Activated naive CD4-positive, alpha-beta T cell treated with anti-CD3 and anti-CD28 coated beads for 36 hours (primary cell): ENCODE measurements around the gene MUC5AC. TPM values are rescaled to one million over a fixed set of nuclear protein-coding genes. Genes with fewer than 3 reads are reported as not detected.

Source experiments
- CTCF ChIA-PET: fragments of 350-600 bp; sonication (Branson Sonifier 250); formaldehyde crosslinking; loops from one replicate; lab custom pipeline; 2021; ENCODE audit warnings: antibody characterized with exemption; lab: Charles Lee
- DNase-seq: peaks from one replicate; pipeline ENCODE4 v3.0.0-alpha.2; 2020
- H3K27ac Mint-ChIP-seq: one replicate; pipeline ENCODE4 v1.8.0; 2021; ENCODE audit warnings: mild to moderate bottlenecking, mixed read lengths
- H3K27me3 Mint-ChIP-seq: one replicate; pipeline ENCODE4 v1.8.0; 2021; ENCODE audit warnings: low read depth, mixed read lengths
- H3K36me3 Mint-ChIP-seq: one replicate; pipeline ENCODE4 v1.8.0; 2021; ENCODE audit warnings: low read depth, mixed read lengths
- H3K4me1 Mint-ChIP-seq: one replicate; pipeline ENCODE4 v1.8.0; 2021; ENCODE audit warnings: low read depth, mixed read lengths
- H3K4me3 Mint-ChIP-seq: one replicate; pipeline ENCODE4 v1.8.0; 2021; ENCODE audit warnings: mild to moderate bottlenecking, moderate library complexity, mixed read lengths
- H3K9me3 Mint-ChIP-seq: one replicate; pipeline ENCODE4 v1.8.0; 2021; ENCODE audit warnings: mixed read lengths
- intact Hi-C: fragments of 100-400 bp; cut with micrococcal nuclease; formaldehyde crosslinking; loops from one replicate; pipeline ENCODE4 v1.15.1; 2023
- total RNA-seq, 2 experiments: library from RNA; stranded (reverse); gene quantifications; one replicate each; pipeline ENCODE4 v1.2.3, GENCODE V29; 2021

Gene MUC5AC
- total RNA-seq, 2 experiments from 2014 or later = not detected

- Mint-ChIP-seq H3K27me3 (peaks cover 7% of the 10 kb centered on the region), H3K4me3 (no peak overlapping the region), H3K27ac (no peak overlapping the region), H3K36me3 (no peaks in the 10 kb centered on the region), H3K9me3 (no peaks in the 10 kb centered on the region), H3K4me1 (no peaks in the 10 kb centered on the region)
- intact Hi-C loops = no loop called here
- CTCF ChIA-PET = no interaction called here
- DNase-seq = peak; percentile 3
These were observed 31.2 kb upstream of the MUC5AC start for GRCh38 chr11:1126491-1126926.

- no peak overlapping the region for H3K4me3 Mint-ChIP-seq
- no peak overlapping the region for H3K27ac Mint-ChIP-seq
- intact Hi-C loops = no loop called here
- H3K36me3 Mint-ChIP-seq = no peaks in the 10 kb centered on the region
- peaks cover 11% of the 10 kb centered on the region for H3K27me3 Mint-ChIP-seq
- DNase-seq = peak; percentile 0
- H3K4me1 Mint-ChIP-seq = no peaks in the 10 kb centered on the region
- CTCF ChIA-PET = no interaction called here
- no peaks in the 10 kb centered on the region for H3K9me3 Mint-ChIP-seq
These were observed 30.7 kb upstream of the MUC5AC start for GRCh38 chr11:1126935-1127663.

GRCh38 chr11:1127664-1128162, 30.0 kb upstream of the MUC5AC start:
- intact Hi-C loops = no loop called here
- H3K27me3 Mint-ChIP-seq = peaks cover 11% of the 10 kb centered on the region
- no peak overlapping the region for H3K4me3 Mint-ChIP-seq
- CTCF ChIA-PET = no interaction called here
- peaks cover under 1% of the 10 kb centered on the region for H3K9me3 Mint-ChIP-seq
- H3K27ac Mint-ChIP-seq = no peak overlapping the region
- no peaks in the 10 kb centered on the region for H3K4me1 Mint-ChIP-seq
- no peaks in the 10 kb centered on the region for H3K36me3 Mint-ChIP-seq
- peak; percentile 1 for DNase-seq

GRCh38 chr11:1128311-1129142, 29.2 kb upstream of the MUC5AC start:
- no peak overlapping the region for H3K4me3 Mint-ChIP-seq
- peaks cover 16% of the 10 kb centered on the region for H3K27me3 Mint-ChIP-seq
- CTCF ChIA-PET = no interaction called here
- intact Hi-C loops = no loop called here
- H3K27ac Mint-ChIP-seq = no peak overlapping the region
- H3K36me3 Mint-ChIP-seq = no peaks in the 10 kb centered on the region
- H3K9me3 Mint-ChIP-seq = peaks cover 6% of the 10 kb centered on the region
- peak; percentile 1 for DNase-seq
- H3K4me1 Mint-ChIP-seq = no peaks in the 10 kb centered on the region

- peaks cover 21% of the 10 kb centered on the region for H3K27me3 Mint-ChIP-seq
- CTCF ChIA-PET = no interaction called here
- intact Hi-C loops = no loop called here
- no peak overlapping the region for H3K27ac Mint-ChIP-seq
- no peaks in the 10 kb centered on the region for H3K4me1 Mint-ChIP-seq
- H3K4me3 Mint-ChIP-seq = no peak overlapping the region
- peaks cover 12% of the 10 kb centered on the region for H3K9me3 Mint-ChIP-seq
- no peak for DNase-seq
- no peaks in the 10 kb centered on the region for H3K36me3 Mint-ChIP-seq
These were observed 28.6 kb upstream of the MUC5AC start for GRCh38 chr11:1129143-1129610.

GRCh38 chr11:1129611-1130160, 28.1 kb upstream of the MUC5AC start:
- DNase-seq = no peak

GRCh38 chr11:1130276-1131032, 27.3 kb upstream of the MUC5AC start:
- DNase-seq = no peak
- no peak overlapping the region for H3K4me3 Mint-ChIP-seq
- no peak overlapping the region for H3K27ac Mint-ChIP-seq
- H3K4me1 Mint-ChIP-seq = no peaks in the 10 kb centered on the region
- peaks cover 22% of the 10 kb centered on the region for H3K9me3 Mint-ChIP-seq
- intact Hi-C loops = no loop called here
- peaks cover 23% of the 10 kb centered on the region for H3K27me3 Mint-ChIP-seq
- CTCF ChIA-PET = no interaction called here
- peaks cover 3% of the 10 kb centered on the region for H3K36me3 Mint-ChIP-seq

More at GRCh38 chr11:1129611-1130160, 28.1 kb upstream of the MUC5AC start:
- peaks cover 17% of the 10 kb centered on the region for H3K9me3 Mint-ChIP-seq
- H3K4me1 Mint-ChIP-seq = no peaks in the 10 kb centered on the region
- H3K4me3 Mint-ChIP-seq = no peak overlapping the region
- H3K36me3 Mint-ChIP-seq = peaks cover 3% of the 10 kb centered on the region
- H3K27me3 Mint-ChIP-seq = peaks cover 21% of the 10 kb centered on the region
- no peak overlapping the region for H3K27ac Mint-ChIP-seq
- intact Hi-C loops = no loop called here
- CTCF ChIA-PET = no interaction called here

- CTCF ChIA-PET = no interaction called here
- H3K27ac Mint-ChIP-seq = no peak overlapping the region
- peaks cover 22% of the 10 kb centered on the region for H3K9me3 Mint-ChIP-seq
- no peak overlapping the region for H3K4me3 Mint-ChIP-seq
- DNase-seq = no peak
- intact Hi-C loops = no loop called here
- H3K27me3 Mint-ChIP-seq = peaks cover 23% of the 10 kb centered on the region
- H3K4me1 Mint-ChIP-seq = no peaks in the 10 kb centered on the region
- H3K36me3 Mint-ChIP-seq = peaks cover 3% of the 10 kb centered on the region
These were observed 26.5 kb upstream of the MUC5AC start for GRCh38 chr11:1131033-1131911.

GRCh38 chr11:1134848-1135445, 22.8 kb upstream of the MUC5AC start:
- Mint-ChIP-seq H3K4me3 (no peak overlapping the region), H3K9me3 (peaks cover 22% of the 10 kb centered on the region), H3K27ac (no peak overlapping the region), H3K4me1 (no peaks in the 10 kb centered on the region), H3K27me3 (peaks cover 35% of the 10 kb centered on the region), H3K36me3 (peaks cover 3% of the 10 kb centered on the region)
- CTCF ChIA-PET = interaction anchor here (1.6 kb wide), 1 partner anchor 21 kb away, joined by 4 read pairs; no protein-coding TSS in a partner anchor
- DNase-seq = no peak
- intact Hi-C loops = no loop called here

GRCh38 chr11:1138097-1138496, 19.7 kb upstream of the MUC5AC start:
- CTCF ChIA-PET = no interaction called here
- H3K27me3 Mint-ChIP-seq = peaks cover 28% of the 10 kb centered on the region
- no peak for DNase-seq
- peaks cover 31% of the 10 kb centered on the region for H3K9me3 Mint-ChIP-seq
- H3K4me3 Mint-ChIP-seq = no peak overlapping the region
- peaks cover 3% of the 10 kb centered on the region for H3K36me3 Mint-ChIP-seq
- H3K27ac Mint-ChIP-seq = no peak overlapping the region
- no peaks in the 10 kb centered on the region for H3K4me1 Mint-ChIP-seq
- intact Hi-C loops = no loop called here
